Stimulated activated CD4-positive, alpha-beta T cell treated with anti-CD3 and anti-CD28 coated beads, Interleukin-15, amount 100 ng/mL, for 24 hours (primary cell): ENCODE results near the gene NRCAM.

ENCODE experiments used
- DNase-seq: peaks from one replicate; pipeline ENCODE4 v3.0.0-alpha.2; 2020

The NRCAM gene

DNA sequence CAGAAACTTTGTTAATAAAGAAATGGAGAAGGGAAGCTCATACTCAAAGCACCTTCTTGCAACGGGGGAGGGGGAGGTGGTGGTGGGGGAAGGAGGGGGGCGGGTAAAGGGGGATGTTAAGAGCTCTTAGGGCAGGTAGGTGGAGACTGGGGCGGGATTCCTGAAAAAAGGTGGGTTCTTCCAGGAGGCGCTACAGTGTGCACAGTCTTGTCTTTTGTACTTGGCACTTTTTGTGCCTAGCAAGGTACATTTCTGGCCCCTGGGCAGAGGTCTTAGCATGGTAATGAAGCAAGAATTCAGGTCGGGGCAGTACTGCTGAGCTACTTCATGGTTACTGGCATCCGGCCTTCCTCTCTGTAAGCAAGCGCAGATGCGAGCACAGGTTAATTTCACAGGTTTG is 310.8 kb downstream of the NRCAM start:
- DNase-seq: no peak

DNA sequence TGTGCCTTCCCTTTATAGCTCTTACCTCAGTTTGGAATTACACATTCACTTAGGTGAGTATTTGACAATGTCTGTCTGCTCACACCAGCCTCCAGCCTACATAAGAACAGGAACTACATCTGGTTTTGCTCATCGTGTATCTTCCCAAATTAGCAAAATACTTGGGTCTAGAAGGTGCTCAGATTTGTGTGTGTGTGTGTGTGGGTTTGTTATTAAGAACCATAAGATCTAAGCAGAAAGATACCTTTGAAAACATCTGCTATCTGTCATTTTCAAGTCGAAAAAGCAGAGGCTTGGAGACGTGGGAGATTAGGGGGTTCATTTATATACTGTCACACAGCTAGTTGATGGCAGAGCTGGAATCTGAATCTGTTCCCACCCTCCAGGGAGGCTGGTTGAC is 311.3 kb downstream of the NRCAM start:
- DNase-seq: no peak

DNA sequence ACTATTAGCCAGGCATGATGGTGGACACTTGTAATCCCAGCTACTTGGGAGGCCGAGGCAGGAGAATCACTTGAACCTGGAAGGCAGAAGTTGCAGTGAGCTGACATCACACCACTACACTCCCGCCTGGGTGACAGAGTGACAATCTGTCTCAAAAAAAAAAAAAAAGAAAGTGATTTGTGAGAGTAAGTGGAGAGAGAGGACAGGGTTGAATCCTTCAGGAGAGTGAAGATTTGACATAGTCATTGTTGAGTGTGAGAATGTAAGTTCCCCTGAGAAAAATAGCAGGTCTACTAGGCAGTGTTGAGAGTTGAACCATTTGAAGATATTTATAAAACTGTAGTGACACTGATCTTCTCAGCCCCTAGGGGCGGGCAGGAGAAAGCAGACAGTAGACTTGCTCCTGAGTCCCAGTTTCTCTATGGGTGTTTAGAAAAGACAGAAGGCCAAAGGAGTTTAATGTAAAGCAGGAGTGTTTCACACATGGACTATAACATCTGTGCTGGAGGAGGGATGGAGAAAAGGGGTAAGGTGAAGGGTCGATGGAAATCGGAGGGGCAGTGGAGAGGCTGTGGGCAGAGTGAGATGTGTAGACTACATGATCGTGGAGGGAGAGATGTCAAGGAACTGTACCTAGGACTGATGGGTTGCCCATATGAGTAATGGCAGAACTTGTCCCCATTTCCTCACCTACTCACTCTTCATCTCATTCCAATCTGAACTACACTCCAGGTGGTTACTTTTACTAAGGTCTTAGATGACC is 312.4 kb downstream of the NRCAM start:
- no peak for DNase-seq

GRCh38 chr7:108142675-108143259 is 313.5 kb downstream of the NRCAM start:
- no peak for DNase-seq

- DNase-seq: no peak
Observed at GRCh38 chr7:108142180-108142579, 314.1 kb downstream of the NRCAM start.

DNA sequence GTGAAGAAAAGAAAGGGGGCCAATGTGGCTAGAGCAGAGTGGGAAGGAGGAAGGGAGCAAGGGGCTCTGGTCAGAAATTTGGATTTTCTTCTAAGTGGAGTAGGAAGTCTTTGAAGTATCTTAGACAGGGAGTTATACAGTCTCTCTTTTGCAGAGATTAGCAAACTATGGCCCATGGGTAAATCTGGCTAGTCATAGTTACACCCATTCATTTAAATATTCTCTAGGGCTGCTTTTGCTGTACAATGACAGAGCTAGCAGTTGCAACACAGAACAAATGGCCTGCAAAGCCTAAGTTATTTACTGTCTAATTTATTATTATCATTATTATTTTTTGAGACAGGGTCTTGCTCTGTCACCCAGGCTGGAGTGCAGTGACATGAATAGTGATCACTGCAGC is 315.6 kb downstream of the NRCAM start:
- no peak for DNase-seq

- DNase-seq: no peak
Observed at GRCh38 chr7:108138911-108139310, 317.3 kb downstream of the NRCAM start.

DNA sequence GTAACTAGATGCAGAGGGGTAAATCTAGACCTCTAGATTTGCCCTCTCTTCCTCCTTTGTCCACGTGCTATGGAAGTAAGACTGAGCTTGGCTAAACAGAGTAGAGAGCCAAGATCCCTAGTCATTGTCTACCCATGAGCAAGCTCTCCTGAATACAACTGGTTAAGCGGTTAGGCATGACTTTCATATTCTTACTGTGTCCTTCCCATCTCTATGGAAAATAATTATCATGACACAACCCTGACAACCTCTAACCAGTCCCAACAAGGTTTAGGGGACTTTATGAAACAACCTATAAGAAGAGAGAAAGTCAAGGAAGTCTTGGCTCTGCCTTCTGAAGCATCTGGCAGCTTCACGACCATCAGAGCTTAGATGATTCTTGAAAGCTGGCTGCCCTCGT is 318.2 kb downstream of the NRCAM start:
- no peak for DNase-seq

- DNase-seq: no peak
Observed at GRCh38 chr7:108137040-108137439, 319.2 kb downstream of the NRCAM start.

DNA sequence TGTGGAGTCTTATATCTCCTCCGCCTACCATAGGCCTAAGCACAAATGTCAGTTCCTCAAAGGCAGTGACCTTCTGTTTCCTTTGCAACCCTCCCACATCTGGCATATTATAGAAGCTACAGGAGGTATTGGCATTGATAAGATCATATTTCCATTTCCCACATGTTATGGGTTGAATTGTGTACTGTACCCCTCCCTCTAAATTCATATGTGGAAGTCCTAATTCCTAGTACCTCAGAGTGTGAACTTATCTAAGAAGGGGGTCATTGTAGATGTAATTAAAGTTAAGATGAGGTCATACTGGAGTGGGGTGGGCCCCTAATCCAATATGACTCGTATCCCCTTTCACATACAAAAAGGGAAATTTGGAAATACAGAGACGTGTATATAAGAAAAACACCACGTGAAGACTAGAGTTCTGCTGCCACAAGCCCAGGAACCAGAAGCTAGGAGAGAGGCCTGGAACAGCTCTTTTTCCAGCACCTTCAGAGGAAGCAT is 320.0 kb downstream of the NRCAM start:
- DNase-seq: no peak

DNA sequence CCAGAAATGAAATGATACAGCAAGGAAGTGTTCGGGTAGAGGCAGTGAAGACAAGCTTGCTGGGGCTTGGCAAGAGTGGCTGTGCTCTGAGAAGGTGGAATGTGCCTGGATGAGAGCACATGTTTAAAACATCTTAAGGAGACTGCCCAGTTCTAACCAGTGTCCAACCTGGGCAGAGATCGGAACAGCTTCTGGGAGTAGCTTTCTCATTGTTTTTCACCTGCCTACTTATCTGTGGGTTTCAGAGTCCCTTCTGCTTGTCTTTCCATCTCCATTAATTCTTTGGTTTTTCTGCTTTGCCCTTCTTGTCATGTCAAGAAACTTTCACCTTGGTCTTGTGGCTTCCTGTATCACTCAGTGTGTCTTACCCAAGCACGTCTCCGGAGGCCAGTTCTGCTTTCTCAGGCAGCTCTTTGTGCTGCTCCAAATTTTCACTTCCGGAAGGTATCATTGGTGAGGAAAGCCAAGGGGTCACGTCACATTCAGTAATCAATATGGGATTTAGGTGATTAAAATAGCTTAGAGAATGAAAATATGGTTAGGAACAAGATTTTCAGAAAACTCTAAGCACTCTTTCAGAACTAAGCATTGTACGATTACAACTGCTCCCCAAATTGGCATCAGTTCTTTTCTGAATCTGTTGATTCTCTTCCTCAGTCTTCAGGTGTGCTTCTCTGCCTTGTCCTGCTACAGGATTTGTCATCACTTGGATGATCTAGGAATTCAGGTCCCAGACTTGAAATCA is 320.6 kb downstream of the NRCAM start:
- peak; percentile 62 for DNase-seq

DNA sequence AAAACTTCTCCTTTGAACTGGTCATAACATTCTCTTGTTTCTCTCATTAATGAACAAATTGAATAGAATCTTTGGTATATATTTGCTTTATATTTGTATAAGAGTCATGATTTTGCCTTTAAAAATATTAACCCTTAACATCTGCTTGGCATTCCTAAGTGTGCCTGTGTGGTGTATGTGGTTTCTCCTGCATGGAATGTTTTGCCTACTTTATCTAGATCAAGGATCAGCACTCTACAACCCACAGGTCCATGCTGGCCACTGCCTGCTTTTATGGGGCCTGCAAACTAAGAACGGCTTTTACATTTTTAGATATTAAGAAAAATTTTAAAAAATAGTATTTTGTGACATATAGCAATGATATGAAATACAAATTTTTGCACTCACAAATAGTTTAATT is 321.8 kb downstream of the NRCAM start:
- DNase-seq: no peak

DNA sequence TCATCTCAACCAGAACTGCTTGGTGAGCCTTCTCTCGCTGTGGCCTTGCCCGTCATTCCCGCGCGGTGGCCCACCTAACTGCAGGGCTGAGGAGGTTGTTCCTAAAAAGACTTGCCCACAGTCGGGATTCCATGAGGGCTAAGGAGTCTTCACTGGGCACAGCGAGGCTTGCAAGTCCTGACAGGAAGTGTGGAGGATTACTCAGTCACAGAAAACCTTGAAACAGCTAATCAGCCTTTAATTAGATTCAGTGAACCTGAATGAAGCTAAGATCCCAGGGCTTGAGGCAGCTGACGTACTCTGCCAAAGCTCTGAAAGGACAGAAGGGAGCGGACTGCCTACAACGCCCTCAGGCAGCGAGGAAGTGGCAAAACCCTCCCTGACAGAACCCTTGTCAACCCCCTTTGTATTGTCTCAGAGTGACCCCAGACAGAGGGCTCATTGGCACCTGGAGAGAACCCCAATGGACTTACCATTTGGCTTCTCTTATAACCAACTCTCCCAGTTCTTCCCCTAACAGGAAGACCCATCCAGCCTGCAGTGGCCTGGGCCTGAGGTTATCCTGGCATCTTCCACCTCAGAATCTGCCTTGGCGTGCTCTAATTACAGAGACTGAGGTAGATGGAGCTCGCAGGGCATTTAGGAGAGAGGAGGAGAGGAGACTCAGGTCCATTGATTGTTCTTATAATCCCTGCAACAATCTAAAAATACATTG is 323.5 kb downstream of the NRCAM start:
- no peak for DNase-seq

- no peak for DNase-seq
Observed at GRCh38 chr7:108130261-108130660, 326.0 kb downstream of the NRCAM start, which contains the start of gene LAMB4. LAMB4 (minus strand) TSS chr7:108130361; CDS start chr7:108123164, 7,197 bp downstream.

DNA sequence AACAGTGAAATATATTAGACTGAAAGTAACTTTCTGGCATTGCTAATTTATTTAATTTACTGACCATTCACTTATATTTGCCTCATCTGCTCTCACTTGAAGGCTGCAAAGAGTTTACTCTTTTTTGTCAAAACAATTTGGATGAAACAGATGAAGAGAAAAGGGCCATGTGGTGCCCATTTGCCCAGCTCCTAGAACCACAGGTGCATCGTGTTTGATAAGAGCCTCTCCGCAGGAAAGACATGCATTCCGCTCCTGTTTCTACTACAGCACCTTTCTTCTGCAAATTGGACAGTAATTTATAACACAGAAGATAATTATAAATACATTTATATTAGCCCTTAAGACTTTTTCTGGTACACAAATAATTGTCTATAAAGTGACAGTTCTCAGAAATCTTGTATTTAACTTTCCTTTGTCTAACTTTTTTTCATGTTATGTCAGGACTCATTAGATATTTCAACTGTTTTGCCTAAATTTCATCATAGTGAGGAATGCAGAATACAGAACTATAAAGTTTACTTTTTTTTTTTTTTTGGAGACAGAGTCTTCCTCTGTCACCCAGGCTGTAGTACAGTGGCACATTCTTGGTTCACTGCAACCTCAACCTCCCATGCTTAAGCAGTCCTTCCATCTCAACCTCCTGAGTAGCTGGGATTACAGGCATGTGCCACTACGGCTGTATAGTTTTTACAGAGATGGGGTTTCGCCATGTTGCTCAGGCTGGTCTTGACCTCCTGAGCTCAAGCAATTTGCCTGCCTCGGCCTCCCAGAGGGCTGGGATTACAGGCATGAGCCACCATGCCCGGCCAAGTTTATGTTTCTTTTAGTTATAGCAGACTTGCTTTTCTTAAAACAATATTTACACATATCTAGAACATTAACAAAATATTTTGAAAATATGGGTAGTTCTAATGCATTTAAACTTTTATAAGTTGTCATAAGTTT is 326.9 kb downstream of the NRCAM start:
- no peak for DNase-seq

DNA sequence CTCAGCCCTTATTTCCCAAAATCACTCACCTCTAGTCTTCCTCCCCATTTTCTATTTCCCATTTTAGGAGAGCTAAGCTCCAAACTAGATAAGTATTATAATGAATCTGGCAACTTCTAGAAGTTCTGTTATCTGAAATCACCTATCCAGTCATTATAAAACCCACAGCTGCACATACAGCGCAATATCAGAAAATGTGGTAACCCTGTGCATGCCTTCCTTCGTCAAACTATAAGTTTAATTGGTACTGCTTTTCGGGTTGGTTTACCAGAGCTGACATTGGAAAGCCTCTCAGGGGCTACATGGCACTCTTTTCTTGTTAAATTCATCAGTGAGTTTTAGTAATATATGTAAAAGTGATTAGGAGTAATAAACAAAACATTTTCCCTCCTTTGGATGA is 327.7 kb downstream of the NRCAM start:
- no peak for DNase-seq

DNA sequence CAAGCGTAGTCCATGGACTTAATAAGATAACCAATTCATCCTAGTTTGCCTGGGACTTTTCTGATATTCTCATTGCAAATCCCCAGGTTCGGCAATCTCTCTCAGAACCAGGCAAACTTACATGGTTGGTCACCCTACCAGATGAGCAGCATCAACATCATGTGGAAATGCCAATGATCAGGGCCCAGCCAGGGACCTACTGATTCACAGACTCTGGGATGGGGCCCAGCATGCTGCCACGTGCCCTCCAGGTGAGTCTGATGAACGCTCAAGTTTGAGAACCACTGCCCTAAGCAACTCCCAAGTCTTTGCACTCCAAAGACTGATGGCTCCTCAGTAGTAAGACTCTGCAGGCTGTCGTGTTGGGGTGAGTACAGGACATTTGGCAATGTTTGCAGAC is 328.8 kb downstream of the NRCAM start:
- no peak for DNase-seq

- no peak for DNase-seq
Observed at GRCh38 chr7:108124820-108125219, 331.4 kb downstream of the NRCAM start.

DNA sequence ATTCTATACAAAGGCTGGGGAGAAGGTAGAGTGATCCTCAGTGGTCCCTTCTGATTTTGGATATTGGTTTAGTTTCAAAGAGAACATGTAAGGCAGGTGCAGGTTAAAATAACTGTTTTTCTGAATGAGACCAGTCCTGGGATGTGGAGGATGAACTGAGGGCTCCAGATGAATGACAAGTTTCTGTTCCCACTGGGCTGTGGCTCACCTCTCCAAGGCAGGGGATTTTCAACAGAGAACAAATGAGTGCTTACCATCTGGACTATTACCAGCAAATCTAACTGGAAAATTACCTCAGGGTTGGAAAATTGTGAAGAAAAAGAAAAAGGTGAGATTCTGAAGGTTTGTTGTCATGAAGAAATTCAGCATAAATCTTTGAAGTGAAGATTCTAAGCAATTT is 334.1 kb downstream of the NRCAM start:
- no peak for DNase-seq

DNA sequence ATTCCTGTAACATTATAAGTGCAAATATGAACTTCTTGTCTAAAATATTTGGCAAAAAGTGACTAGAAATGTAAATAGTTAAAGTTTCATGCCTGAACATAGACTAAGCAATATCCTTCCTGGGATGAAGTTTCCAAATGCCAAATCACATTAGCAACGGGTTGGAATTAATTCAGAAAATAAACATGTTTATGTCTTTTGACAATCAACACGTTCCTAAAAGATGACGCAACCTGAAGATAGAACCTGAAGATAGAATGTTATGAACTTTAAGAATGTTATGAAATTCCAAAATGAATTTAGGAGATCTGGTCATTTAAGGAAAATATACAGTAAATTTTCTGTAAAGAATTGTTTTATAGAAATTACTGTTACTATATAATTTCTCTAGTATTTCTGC is 335.3 kb downstream of the NRCAM start:
- DNase-seq: no peak

GRCh38 chr7:108120196-108120595 is 336.0 kb downstream of the NRCAM start:
- DNase-seq: no peak

DNA sequence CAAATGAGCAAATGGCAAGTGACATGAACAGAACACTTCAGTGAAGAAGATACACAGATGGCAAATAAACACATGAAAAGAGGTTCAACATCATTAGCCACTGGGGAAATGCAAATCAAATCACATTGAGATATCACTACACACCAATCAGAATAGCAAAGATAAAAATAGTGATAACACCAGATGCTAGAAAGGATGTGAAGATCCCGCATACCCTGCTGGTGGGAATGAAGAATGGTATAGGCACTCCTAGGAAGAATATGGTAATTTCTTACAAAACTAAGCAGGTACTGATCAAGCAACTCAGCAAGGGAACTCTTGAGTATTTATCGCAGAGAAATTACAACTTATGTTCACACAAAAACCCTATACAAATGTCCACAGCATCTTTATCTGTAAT is 337.3 kb downstream of the NRCAM start:
- DNase-seq: no peak
